ENCODE data around the gene MCM3AP.

GRCh38 chr21:46212721-46213484, 72.5 kb downstream of the MCM3AP start:
- TF ChIP-seq CTCF (conservative IDR thresholded peaks at IDR 0.05; ENCODE audit: low read length) (no peak), EZH2phosphoT487 (IDR thresholded peaks at IDR 0.05; ENCODE audit: borderline replicate concordance, low read depth, low read length) (no peak)

All from OCI-LY7 (cell line).